Superior temporal gyrus (tissue), 1 donor: Measurements from ENCODE around the gene CATSPERB.
"Not testable (repeated sequence)": the region's sequence is repeated elsewhere in the genome, so short reads cannot be mapped to it uniquely, and the experiment has no call there.

ENCODE experiments used
- DNase-seq: peaks from one replicate; pipeline ENCODE4 v3.0.0-alpha.2; 2016; ENCODE audit errors: extremely low spot score

Gene CATSPERB

GRCh38 chr14:91582761-91583160 lies 149.1 kb downstream of the CATSPERB start:
- DNase-seq, result no peak

- no peak for DNase-seq
These were observed 150.9 kb downstream of the CATSPERB start for GRCh38 chr14:91580876-91581577.

DNA sequence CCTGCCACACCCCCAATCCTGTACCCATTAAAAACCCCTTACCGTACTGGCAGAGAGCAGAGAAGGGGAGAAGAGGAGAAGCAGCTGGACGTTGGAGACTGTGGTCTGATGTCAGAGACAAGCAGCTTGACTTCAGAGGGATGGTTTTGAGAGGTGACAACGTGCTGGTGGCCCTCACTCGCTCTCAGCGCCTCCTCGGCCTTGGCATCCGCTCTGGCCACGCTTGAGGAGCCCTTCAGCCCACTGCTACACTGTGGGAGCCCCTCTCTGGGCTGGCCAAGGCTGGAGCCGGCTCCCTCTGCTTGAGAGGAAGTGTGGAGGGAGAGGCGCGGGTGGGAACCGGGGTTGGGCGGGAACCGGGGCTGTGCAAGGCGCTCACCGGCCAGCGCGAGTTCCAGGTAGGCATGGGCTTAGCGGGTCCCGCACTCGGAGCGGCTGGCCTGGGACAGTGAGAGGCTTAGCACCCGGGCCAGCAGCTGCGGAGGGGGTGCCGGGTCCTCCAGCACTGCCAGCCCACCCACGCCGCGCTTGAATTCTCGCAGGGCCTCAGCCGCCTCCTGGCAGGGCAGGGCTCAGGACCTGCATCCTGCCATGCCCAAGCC lies 154.2 kb downstream of the CATSPERB start:
- DNase-seq, result no peak

DNA sequence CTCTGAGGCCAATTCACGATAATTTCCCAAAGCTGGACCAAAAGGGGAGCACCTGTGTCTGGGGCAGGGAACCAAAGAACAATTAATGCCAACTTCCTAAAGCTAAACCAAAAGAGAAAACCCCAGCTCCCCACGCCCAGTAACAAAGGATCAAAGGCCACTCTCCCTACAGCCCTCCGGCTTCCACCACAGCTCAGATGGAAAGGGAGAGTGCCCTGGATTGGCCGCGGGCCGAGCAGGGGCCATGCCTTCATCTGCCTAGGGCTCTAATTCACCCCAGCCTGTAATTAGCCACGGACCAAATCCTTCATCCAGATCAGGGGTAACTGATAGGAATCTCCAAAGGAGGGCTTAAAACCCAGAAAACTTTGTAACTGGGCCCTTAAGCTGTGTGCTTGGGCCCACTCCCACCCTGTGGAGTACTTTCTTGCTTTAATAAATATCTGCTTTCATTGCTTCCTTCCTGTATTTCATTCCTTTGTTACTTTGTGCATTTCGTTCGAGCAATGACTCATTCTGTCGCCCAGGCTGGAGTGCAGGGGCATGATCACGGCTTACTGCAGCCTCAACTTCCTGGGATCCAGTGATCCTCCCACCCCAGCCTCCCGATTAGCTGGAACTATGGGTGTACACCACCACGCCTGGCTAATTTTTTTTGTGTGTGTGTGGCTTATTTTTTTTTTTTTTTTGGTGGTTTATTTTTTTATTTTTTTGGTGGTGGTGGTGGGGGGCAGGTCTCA lies 156.2 kb downstream of the CATSPERB start:
- no peak for DNase-seq

GRCh38 chr14:91573894-91574837 lies 157.7 kb downstream of the CATSPERB start:
- peak; percentile 33 for DNase-seq

- no peak for DNase-seq
These were observed 158.4 kb downstream of the CATSPERB start for GRCh38 chr14:91573528-91573893.

DNA sequence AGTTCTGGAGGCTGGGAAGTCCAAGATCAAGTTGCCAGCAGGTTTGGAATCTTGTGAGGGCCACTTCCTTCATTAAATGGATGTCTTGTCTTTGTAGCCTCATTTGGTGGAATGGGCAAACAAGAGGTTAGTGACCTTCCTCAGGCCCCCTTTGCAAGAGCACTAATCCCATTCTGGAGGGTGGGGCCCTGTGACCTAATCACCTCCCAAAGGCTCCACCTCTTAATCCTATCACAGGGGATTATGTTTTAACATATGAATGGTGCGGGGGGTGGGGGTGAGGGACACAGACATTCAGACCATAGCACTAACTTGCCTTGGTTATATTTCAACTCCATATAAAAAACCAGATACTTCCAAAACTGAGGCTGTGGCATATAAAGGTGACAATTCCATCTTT lies 161.9 kb downstream of the CATSPERB start:
- no peak for DNase-seq

- DNase-seq, result no peak
These were observed 162.6 kb downstream of the CATSPERB start for GRCh38 chr14:91569301-91569700.

GRCh38 chr14:91568626-91569025 lies 163.3 kb downstream of the CATSPERB start:
- no peak for DNase-seq

GRCh38 chr14:91567827-91568226 lies 164.1 kb downstream of the CATSPERB start:
- not testable (repeated sequence) for DNase-seq

DNA sequence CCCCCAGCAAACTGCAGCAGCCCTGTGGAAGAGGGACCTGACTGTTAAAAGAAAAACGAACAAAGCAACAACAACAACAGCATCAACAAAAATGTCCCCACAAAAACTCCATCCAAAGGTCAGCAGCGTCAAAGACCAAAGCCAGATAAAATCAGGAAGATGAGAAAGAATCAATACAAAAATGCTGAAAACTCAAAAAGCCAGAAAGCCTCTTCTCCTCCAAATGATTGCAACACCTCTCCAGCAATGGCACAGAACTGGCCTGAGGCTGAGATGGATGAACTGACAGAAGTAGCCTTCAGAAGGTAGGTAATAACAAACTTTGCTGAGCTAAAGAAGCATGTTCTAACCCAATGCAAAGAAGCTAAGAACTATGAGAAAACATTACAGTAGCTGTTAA lies 176.4 kb downstream of the CATSPERB start:
- DNase-seq, result no peak

- no peak for DNase-seq
These were observed 177.2 kb downstream of the CATSPERB start for GRCh38 chr14:91554535-91555332.

GRCh38 chr14:91548108-91548507 lies 183.8 kb downstream of the CATSPERB start:
- DNase-seq, result no peak

DNA sequence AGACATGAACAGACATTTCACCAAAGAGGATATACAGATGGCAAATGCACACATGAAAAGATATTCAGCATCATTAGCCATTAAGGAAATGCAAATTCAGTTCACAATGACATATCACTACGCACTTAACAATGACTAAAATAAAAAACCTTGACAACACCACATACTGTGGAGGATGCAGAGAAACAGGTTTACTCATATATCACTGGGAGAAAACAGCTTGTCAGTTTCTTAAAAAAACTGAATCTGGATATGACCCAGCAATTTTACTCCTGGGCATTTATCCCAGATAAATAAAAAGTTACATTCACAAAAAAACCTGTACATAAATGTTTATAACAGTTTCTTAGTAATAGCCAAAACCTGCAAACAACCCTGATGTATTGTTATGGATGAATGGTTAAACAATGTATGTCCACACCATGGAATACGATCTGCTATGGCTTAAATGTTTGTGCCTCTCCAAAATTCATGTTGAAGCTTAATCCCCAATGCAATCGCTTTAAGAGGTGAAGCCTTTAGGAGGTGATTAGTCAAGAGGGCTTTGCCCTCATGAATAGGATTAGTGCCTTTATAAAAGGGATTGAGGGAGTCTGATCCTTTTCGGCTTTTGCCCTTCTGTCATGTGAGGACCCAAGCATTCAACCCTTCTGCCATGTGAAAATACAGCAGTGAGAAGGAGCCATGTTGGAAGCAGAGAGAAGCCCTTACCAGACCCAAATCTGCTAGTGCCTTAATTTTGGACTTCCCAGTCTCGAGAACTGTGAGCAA lies 185.8 kb downstream of the CATSPERB start:
- DNase-seq, result no peak

- DNase-seq, result no peak
These were observed 186.7 kb downstream of the CATSPERB start for GRCh38 chr14:91545204-91545603.

DNA sequence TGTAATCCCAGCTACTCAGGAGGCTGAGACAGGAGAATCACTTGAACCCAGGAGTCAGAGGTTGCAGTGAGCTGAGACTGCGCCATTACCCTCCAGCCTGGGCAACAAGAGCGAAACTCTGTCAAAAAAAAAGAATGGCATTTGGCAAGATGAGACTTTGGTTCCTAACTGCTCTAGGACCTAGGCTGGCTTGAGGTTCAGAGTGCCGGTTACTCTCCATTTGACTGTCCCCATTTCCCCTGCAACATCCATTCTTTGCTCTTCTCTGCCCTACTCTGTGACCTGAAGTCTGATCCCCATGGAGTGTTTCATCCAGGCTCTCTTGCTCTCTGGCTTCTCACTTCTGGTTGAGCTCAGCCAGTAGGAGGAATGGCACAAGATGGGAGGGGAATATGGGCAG lies 195.6 kb downstream of the CATSPERB start:
- DNase-seq, result no peak

DNA sequence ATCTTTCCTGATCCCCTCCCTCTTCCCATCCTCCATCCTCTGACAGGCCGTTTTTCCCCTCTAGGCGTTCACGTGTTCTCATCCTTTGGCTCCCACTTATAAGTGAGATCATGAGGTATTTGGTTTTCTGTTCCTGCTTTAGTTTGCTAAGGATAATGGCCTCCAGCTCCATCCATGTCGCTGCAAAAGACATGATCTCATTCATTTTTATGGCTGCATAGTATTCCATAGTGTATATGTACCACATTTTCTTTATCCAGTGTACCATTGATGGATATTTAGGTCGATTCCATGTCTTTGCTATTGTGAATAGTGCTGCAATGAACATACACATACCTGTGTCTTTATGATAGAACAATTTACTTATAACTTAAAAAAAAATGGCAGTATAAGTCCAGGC lies 197.8 kb downstream of the CATSPERB start:
- DNase-seq, result not testable (repeated sequence)

DNA sequence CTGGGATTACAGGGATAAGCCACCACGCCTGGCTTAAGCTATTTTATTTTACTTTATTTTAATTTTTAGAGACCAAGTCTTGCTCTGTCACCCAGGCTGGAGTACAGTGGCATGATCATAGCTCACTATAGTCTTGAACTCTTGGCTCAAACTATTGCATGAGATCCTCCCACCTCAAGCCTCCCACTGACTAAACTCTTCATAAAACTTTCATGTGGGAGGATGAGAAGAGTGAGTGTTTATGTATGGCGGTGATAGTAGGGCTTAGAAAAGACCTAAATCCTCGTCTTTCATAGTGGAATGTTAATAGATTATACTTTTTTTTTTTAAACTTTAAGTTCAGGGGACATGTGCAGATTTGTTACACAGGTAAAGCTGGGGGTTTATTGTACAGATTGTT lies 198.3 kb downstream of the CATSPERB start:
- DNase-seq, result no peak
